Activated naive CD4-positive, alpha-beta T cell (primary cell): ENCODE data around the gene CEP20.

ENCODE experiments used
- DNase-seq, 4 experiments: peaks; one replicate each; lab custom pipeline; 2025; lab: John Stamatoyannopoulos, UW

The CEP20 gene

GRCh38 chr16:15897834-15898254, 9.4 kb upstream of the CEP20 start:
- no peak for DNase-seq

GRCh38 chr16:15897121-15897780, 8.8 kb upstream of the CEP20 start:
- no peak for DNase-seq

GRCh38 chr16:15894571-15895374, 6.4 kb upstream of the CEP20 start:
- no peak for DNase-seq

- DNase-seq: no peak
These were observed 3.1 kb upstream of the CEP20 start for GRCh38 chr16:15891508-15891907.

GRCh38 chr16:15887283-15887682, 1.1 kb downstream of the CEP20 start:
- no peak for DNase-seq

- DNase-seq: no peak
These were observed 2.3 kb downstream of the CEP20 start for GRCh38 chr16:15886078-15886477.

GRCh38 chr16:15885560-15886001, 2.8 kb downstream of the CEP20 start:
- no peak for DNase-seq

- no peak for DNase-seq
These were observed 5.8 kb downstream of the CEP20 start for GRCh38 chr16:15882563-15882962.

GRCh38 chr16:15881794-15882379, 6.5 kb downstream of the CEP20 start:
- no peak for DNase-seq

- no peak for DNase-seq
These were observed 7.7 kb downstream of the CEP20 start for GRCh38 chr16:15880434-15881308.

GRCh38 chr16:15879255-15879811, 9.1 kb downstream of the CEP20 start:
- DNase-seq: no peak

GRCh38 chr16:15876503-15876902, 11.9 kb downstream of the CEP20 start:
- no peak for DNase-seq

GRCh38 chr16:15874745-15875314, 13.6 kb downstream of the CEP20 start:
- no peak for DNase-seq

- DNase-seq: no peak
These were observed 14.7 kb downstream of the CEP20 start for GRCh38 chr16:15873737-15874136.

- DNase-seq: no peak
These were observed 15.1 kb downstream of the CEP20 start for GRCh38 chr16:15873301-15873700.

GRCh38 chr16:15870011-15870410, 18.4 kb downstream of the CEP20 start:
- DNase-seq: no peak

GRCh38 chr16:15866451-15866850, 22.0 kb downstream of the CEP20 start:
- DNase-seq: no peak

- no peak for DNase-seq
These were observed 22.7 kb downstream of the CEP20 start for GRCh38 chr16:15865742-15866141.

GRCh38 chr16:15864939-15865338, 23.5 kb downstream of the CEP20 start:
- no peak for DNase-seq

- DNase-seq: no peak
These were observed 26.4 kb downstream of the CEP20 start for GRCh38 chr16:15861996-15862395.

GRCh38 chr16:15858921-15859668, 29.3 kb downstream of the CEP20 start:
- no peak for DNase-seq
